A549 treated with dexamethasone at 1 μM for 4 hours (cell line): Measurements from ENCODE around the gene MIS18A. TPM values are rescaled to one million over a fixed set of nuclear protein-coding genes. Genes with fewer than 3 reads are reported as not detected.

ENCODE experiments used
- total RNA-seq: library from RNA; stranded (reverse); fragments of 200-300 nt; extraction: Qiagen RNA extraction; gene quantifications from 5 replicates; pipeline ENCODE4 v1.2.3, GENCODE V29; 2022

The MIS18A gene, protein sequence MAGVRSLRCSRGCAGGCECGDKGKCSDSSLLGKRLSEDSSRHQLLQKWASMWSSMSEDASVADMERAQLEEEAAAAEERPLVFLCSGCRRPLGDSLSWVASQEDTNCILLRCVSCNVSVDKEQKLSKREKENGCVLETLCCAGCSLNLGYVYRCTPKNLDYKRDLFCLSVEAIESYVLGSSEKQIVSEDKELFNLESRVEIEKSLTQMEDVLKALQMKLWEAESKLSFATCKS
- total RNA-seq: 13.3 to 15.0 TPM (median 14.7 TPM) in 5 replicates

GRCh38 chr21:32278518-32279376 is at the start of gene MIS18A:
Gene MIS18A (minus strand): TSS chr21:32279049. CDS start chr21:32279014, 35 bp downstream.

DNA sequence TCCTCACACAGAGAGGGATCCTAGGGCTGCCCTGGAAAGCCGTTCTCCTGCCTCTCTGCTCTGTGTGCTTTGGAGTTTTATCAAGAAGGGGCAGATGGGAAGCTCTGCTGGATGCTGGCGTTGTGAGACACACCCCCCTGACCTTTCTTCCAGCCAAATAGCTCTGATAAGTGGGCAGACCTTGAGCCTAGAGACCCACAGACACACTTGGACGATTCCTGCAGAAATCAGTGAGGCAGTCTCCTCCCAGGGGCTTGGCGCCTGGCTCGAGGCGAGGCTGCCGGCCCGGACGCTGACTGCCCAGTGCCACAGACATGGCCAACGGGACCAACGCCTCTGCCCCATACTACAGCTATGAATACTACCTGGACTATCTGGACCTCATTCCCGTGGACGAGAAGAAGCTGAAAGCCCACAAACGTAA is 19.8 kb upstream of the MIS18A start, which contains the start of gene MRAP:
MRAP (plus strand) TSS at position 198 of the 424 bp plus-strand sequence; CDS start at position 315, 117 bp downstream.

Other genes with a start within 250 kb of the MIS18A start
- gene MRAP, start 19.8 kb upstream of the MIS18A start, total RNA-seq: not detected in 5 replicates
- gene URB1, start 114.0 kb upstream of the MIS18A start, total RNA-seq: 9.9 to 15.9 TPM (median 14.4 TPM) in 5 replicates
- 53.6 to 63.2 TPM (median 58.1 TPM) in 5 replicates for gene EVA1C, start 133.7 kb upstream of the MIS18A start, total RNA-seq